Measurements from ENCODE around the gene SETD3.

Gene SETD3

DNA sequence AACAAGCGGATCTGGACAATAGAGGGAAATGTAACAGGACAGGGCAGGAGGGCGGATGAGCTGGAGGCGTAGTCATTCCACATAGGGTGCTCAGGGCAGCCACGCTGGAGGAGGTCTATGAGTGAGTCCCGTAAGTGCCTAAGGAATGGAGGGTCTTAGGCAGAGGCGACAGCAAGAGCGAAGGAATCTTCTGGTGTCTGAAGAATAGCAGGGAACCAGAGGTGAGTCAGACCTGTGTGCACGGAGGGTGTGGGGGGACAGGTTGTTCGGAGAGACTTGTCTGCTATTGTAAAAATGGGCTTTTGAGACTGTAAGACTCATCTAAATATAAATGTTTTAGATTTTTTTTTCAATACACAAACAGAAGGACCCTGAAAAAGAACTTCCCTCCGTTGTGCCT lies 70.6 kb downstream of the SETD3 start:
- Histone ChIP-seq H3K9ac (ENCODE audit: low read length) (no peak overlapping the region), H3K4me1 (ENCODE audit: low read length) (no peaks in the 10 kb centered on the region), H3K36me3 (replicated peaks; ENCODE audit: low read depth, low read length) (no peaks in the 10 kb centered on the region), H3K4me2 (ENCODE audit: low read length) (no peak overlapping the region), H2AFZ (ENCODE audit: low read depth, low read length) (no peak overlapping the region), H3K9me3 (ENCODE audit: insufficient read depth, low read length) (no peaks in the 10 kb centered on the region), H3K4me3 (ENCODE audit: low read length) (no peak overlapping the region), H3K27ac (ENCODE audit: low read length) (no peak overlapping the region), H4K20me1 (ENCODE audit: insufficient read depth, low read length) (no peaks in the 10 kb centered on the region), H3K79me2 (ENCODE audit: low read length) (no peaks in the 10 kb centered on the region), H3K27me3 (ENCODE audit: low read depth, low read length) (no peaks in the 10 kb centered on the region)
- TF ChIP-seq CTCF (IDR thresholded peaks at IDR 0.05; ENCODE audit: low read depth, low read length) = no peak
- no peak for TF ChIP-seq EZH2phosphoT487 (IDR thresholded peaks at IDR 0.05; ENCODE audit: low read depth)

GRCh38 chr14:99408971-99409289 lies 71.7 kb downstream of the SETD3 start:
- TF ChIP-seq CTCF (IDR thresholded peaks at IDR 0.05; ENCODE audit: low read depth, low read length) (no peak), EZH2phosphoT487 (IDR thresholded peaks at IDR 0.05; ENCODE audit: low read depth) (no peak)
- Histone ChIP-seq H3K9me3 (ENCODE audit: insufficient read depth, low read length) (no peaks in the 10 kb centered on the region), H3K4me3 (ENCODE audit: low read length) (no peak overlapping the region)

GRCh38 chr14:99408286-99408970 lies 72.2 kb downstream of the SETD3 start:
- Histone ChIP-seq H3K4me2 (ENCODE audit: low read length) (no peak overlapping the region), H3K4me3 (ENCODE audit: low read length) (no peak overlapping the region), H3K79me2 (ENCODE audit: low read length) (no peaks in the 10 kb centered on the region), H3K36me3 (replicated peaks; ENCODE audit: low read depth, low read length) (peaks cover 5% of the 10 kb centered on the region), H3K9ac (ENCODE audit: low read length) (no peak overlapping the region), H4K20me1 (ENCODE audit: insufficient read depth, low read length) (no peaks in the 10 kb centered on the region), H3K9me3 (ENCODE audit: insufficient read depth, low read length) (no peaks in the 10 kb centered on the region), H3K4me1 (ENCODE audit: low read length) (no peaks in the 10 kb centered on the region), H2AFZ (ENCODE audit: low read depth, low read length) (no peak overlapping the region), H3K27me3 (ENCODE audit: low read depth, low read length) (no peaks in the 10 kb centered on the region), H3K27ac (ENCODE audit: low read length) (no peak overlapping the region)
- TF ChIP-seq CTCF (IDR thresholded peaks at IDR 0.05; ENCODE audit: low read depth, low read length) (no peak), EZH2phosphoT487 (IDR thresholded peaks at IDR 0.05; ENCODE audit: low read depth) (no peak)

More at GRCh38 chr14:99408971-99409289, 71.7 kb downstream of the SETD3 start:
- no peak overlapping the region for H3K27ac ChIP-seq (ENCODE audit: low read length)
- H3K27me3 ChIP-seq (ENCODE audit: low read depth, low read length) = no peaks in the 10 kb centered on the region
- no peaks in the 10 kb centered on the region for H3K79me2 ChIP-seq (ENCODE audit: low read length)
- no peaks in the 10 kb centered on the region for H3K4me1 ChIP-seq (ENCODE audit: low read length)
- no peak overlapping the region for H3K9ac ChIP-seq (ENCODE audit: low read length)
- no peaks in the 10 kb centered on the region for H4K20me1 ChIP-seq (ENCODE audit: insufficient read depth, low read length)
- peaks cover 3% of the 10 kb centered on the region for H3K36me3 ChIP-seq (replicated peaks; ENCODE audit: low read depth, low read length)
- no peak overlapping the region for H2AFZ ChIP-seq (ENCODE audit: low read depth, low read length)
- no peak overlapping the region for H3K4me2 ChIP-seq (ENCODE audit: low read length)

- H3K27me3 ChIP-seq (ENCODE audit: low read depth, low read length) = no peaks in the 10 kb centered on the region
- H3K4me1 ChIP-seq (ENCODE audit: low read length) = no peaks in the 10 kb centered on the region
- no peak overlapping the region for H3K9ac ChIP-seq (ENCODE audit: low read length)
- peaks cover 9% of the 10 kb centered on the region for H3K36me3 ChIP-seq (replicated peaks; ENCODE audit: low read depth, low read length)
- no peaks in the 10 kb centered on the region for H3K9me3 ChIP-seq (ENCODE audit: insufficient read depth, low read length)
- TF ChIP-seq CTCF (IDR thresholded peaks at IDR 0.05; ENCODE audit: low read depth, low read length) = no peak
- no peak overlapping the region for H3K4me3 ChIP-seq (ENCODE audit: low read length)
- no peaks in the 10 kb centered on the region for H4K20me1 ChIP-seq (ENCODE audit: insufficient read depth, low read length)
- no peak overlapping the region for H2AFZ ChIP-seq (ENCODE audit: low read depth, low read length)
- H3K79me2 ChIP-seq (ENCODE audit: low read length) = no peaks in the 10 kb centered on the region
- H3K27ac ChIP-seq (ENCODE audit: low read length) = no peak overlapping the region
- no peak overlapping the region for H3K4me2 ChIP-seq (ENCODE audit: low read length)
Measured at GRCh38 chr14:99407416-99407815, 73.2 kb downstream of the SETD3 start.

All from OCI-LY3 (cell line).